ENCODE measurements around the gene CHCHD1.
"Not testable (repeated sequence)": the region's sequence is repeated elsewhere in the genome, so short reads cannot be mapped to it uniquely, and the experiment has no call there.

CHCHD1 gene

GRCh38 chr10:73814896-73815718 is 33.3 kb downstream of the CHCHD1 start:
- no peak for DNase-seq

GRCh38 chr10:73815719-73816030 is 33.8 kb downstream of the CHCHD1 start:
- DNase-seq = no peak

GRCh38 chr10:73816917-73817729 is 35.3 kb downstream of the CHCHD1 start:
- no peak for DNase-seq

GRCh38 chr10:73817826-73818225 is 36.0 kb downstream of the CHCHD1 start:
- no peak for DNase-seq

- no peak for DNase-seq
Observed at GRCh38 chr10:73818402-73818801, 36.6 kb downstream of the CHCHD1 start.

GRCh38 chr10:73819081-73819480 is 37.2 kb downstream of the CHCHD1 start:
- DNase-seq = no peak

- no peak for DNase-seq
Observed at GRCh38 chr10:73819513-73820093, 37.8 kb downstream of the CHCHD1 start.

- no peak for DNase-seq
Observed at GRCh38 chr10:73823391-73823790, 41.5 kb downstream of the CHCHD1 start.

- no peak for DNase-seq
Observed at GRCh38 chr10:73824146-73824725, 42.4 kb downstream of the CHCHD1 start.

- DNase-seq = no peak
Observed at GRCh38 chr10:73827346-73828089, 45.7 kb downstream of the CHCHD1 start.

- DNase-seq = no peak
Observed at GRCh38 chr10:73828161-73828560, 46.3 kb downstream of the CHCHD1 start.

GRCh38 chr10:73829090-73829489 is 47.2 kb downstream of the CHCHD1 start:
- DNase-seq = not testable (repeated sequence)
